K562 (cell line): ENCODE data around the gene COL15A1. TPM values are rescaled to one million over a fixed set of nuclear protein-coding genes. Genes with fewer than 3 reads are reported as not detected.

Experiments used
- BRF1 ChIP-seq: IDR thresholded peaks from 3 replicates; pipeline ENCODE4 v1.6.1; 2011; ENCODE audit warnings: borderline replicate concordance, mild to moderate bottlenecking; ENCODE audit not compliant: insufficient read length; ENCODE audit errors: extremely low read depth
- CREB1 ChIP-seq, 2 experiments: sonication (generic) in 1 of 2; formaldehyde crosslinking in 1 of 2; IDR thresholded peaks; 2 replicates each; pipeline versions ENCODE4 v1.6.1 to v1.8.0; 2012 to 2022; ENCODE audit warnings: inconsistent platforms in 1 of 2, mild to moderate bottlenecking in 1 of 2, missing genetic modification reagents in 1 of 2, moderate library complexity in 1 of 2
- GTF2E2 ChIP-seq: fragments of 200-800 bp; sonication (Bioruptor generic); IDR thresholded peaks from 2 replicates; pipeline ENCODE4 v1.6.1; 2016; ENCODE audit warnings: missing genetic modification characterization, missing compliant biosample characterization
- PHF20 ChIP-seq: fragments of 450-650 bp; IDR thresholded peaks from 2 replicates; pipeline ENCODE4 v1.6.1; 2018; ENCODE audit not compliant: partially characterized antibody
- POLR2B ChIP-seq: fragments of 450-650 bp; IDR thresholded peaks from 2 replicates; pipeline ENCODE4 v1.6.1; 2018; ENCODE audit warnings: low read depth; ENCODE audit not compliant: partially characterized antibody
- PTTG1 ChIP-seq: fragments of 450-650 bp; IDR thresholded peaks from 2 replicates; pipeline ENCODE4 v1.6.1; 2016; ENCODE audit warnings: low read depth, mild to moderate bottlenecking, missing genetic modification characterization, missing compliant biosample characterization
- RAD21 ChIP-seq, 2 experiments: fragments of 250-450 bp in 1 of 2; fragments of 450-650 bp in 1 of 2; sonication (Bioruptor Pico) in 1 of 2; formaldehyde crosslinking in 1 of 2; IDR thresholded peaks in 1 of 2; conservative IDR thresholded peaks in 1 of 2; 2 replicates each; pipeline versions ENCODE4 v1.4.0 to v1.8.0; 2020 to 2022; ENCODE audit warnings: mild to moderate bottlenecking in 2 of 2, moderate library complexity in 1 of 2
- RBM14 ChIP-seq: fragments of 200-400 bp; formaldehyde crosslinking; IDR thresholded peaks from 2 replicates; pipeline ENCODE4 v1.6.1; 2018; ENCODE audit warnings: low read depth, mild to moderate bottlenecking, low read length, moderate library complexity, borderline replicate concordance; ENCODE audit not compliant: insufficient read depth
- U2AF1 ChIP-seq: fragments of 200-400 bp; formaldehyde crosslinking; optimal IDR thresholded peaks from 2 replicates; pipeline ENCODE3; 2017; ENCODE audit warnings: mild to moderate bottlenecking, low read depth, low read length, moderate library complexity
- ZC3H11A ChIP-seq: IDR thresholded peaks from 2 replicates; pipeline ENCODE4 v1.6.1; 2012; ENCODE audit warnings: low read depth, low read length, improper control_type of control experiment
- polyA plus RNA-seq, 8 experiments: library from polyadenylated mRNA; depleted of rRNA in 4 of 8; stranded (reverse) in 5 of 8; unstranded in 3 of 8; fragments of >200 nt; fragmentation: Nextera tagmentation in 2 of 8; fragmentation: Illumina TruSeq in 1 of 8; extraction: Ambion mirVana in 2 of 8; extraction: Trizol in 1 of 8; gene quantifications; 2 replicates each; pipeline versions ENCODE4 v1.2.1 to v1.2.3, GENCODE V29; 2011 to 2014; ENCODE audit warnings: inconsistent platforms in 1 of 8, missing spikeins in 1 of 8
- total RNA-seq, 7 experiments: library from RNA; depleted of rRNA in 6 of 7; stranded (reverse); fragments of >200 nt in 6 of 7; fragmentation: Illumina TruSeq in 2 of 7; extraction: Trizol in 2 of 7; gene quantifications; 2 replicates each; pipeline versions ENCODE4 v1.2.1 to v1.2.3, GENCODE V29; 2011 to 2021; ENCODE audit warnings: low replicate concordance in 1 of 7
- TF ChIP-seq, protein P1 (sequence below): fragments of 200-800 bp; sonication (Bioruptor generic); IDR thresholded peaks from 2 replicates; pipeline ENCODE4 v1.6.1; 2017; ENCODE audit warnings: missing genetic modification characterization, missing compliant biosample characterization
- TF ChIP-seq, protein P2 (sequence below), 2 experiments: fragments of 250-450 bp in 1 of 2; fragments of 450-650 bp in 1 of 2; sonication (Bioruptor Pico) in 1 of 2; IDR thresholded peaks; 2 replicates each; pipeline versions ENCODE4 v1.6.1 to v1.8.0; 2016 to 2021; ENCODE audit warnings: mild to moderate bottlenecking in 2 of 2, moderate library complexity in 2 of 2, missing compliant biosample characterization in 1 of 2, missing genetic modification characterization in 1 of 2

COL15A1 gene
- total and polyA plus RNA-seq, 9 of the 15 experiments (the other 6 are each of a cell fraction or from before 2014, with no cell fraction given): 0.46 to 5.1 (median 2.6) TPM

DNA sequence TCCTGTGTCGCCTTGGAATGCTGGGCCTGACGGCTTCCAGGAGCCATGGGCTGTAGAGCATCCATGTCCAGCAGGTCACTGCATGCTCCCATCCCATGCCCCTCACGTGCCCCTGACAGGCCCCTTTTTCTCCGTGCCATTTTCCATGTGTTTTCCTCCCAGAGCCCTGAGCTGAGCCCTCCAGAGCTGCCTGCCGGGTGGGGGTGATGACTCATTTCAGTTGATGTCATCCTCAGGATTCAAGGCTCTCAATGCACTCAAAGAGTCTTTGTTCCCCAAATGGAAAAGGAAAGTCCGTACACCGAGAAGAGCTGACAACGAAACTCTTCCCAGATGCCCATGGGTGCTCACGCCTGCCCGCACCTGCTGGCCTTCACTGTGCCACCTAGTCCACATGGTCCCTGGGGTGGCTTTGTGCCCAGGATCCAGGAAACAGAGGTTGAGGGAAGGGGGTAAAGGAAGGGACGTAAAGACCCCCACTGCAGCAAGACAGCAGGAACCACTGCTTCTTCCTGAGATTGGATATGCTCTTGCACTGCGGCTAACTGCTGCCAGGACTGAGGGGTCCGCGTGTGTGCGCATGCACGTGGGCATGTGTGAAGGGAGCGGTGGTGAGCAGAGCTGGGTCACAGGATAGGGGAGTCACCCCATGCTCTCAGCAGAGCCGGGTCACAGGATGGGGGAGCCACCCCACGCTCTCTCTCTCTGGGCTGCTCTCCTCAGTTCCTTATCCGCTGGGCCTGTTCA is 27.6 kb downstream of the COL15A1 start (continued):
- TF ChIP-seq, protein P1, sequence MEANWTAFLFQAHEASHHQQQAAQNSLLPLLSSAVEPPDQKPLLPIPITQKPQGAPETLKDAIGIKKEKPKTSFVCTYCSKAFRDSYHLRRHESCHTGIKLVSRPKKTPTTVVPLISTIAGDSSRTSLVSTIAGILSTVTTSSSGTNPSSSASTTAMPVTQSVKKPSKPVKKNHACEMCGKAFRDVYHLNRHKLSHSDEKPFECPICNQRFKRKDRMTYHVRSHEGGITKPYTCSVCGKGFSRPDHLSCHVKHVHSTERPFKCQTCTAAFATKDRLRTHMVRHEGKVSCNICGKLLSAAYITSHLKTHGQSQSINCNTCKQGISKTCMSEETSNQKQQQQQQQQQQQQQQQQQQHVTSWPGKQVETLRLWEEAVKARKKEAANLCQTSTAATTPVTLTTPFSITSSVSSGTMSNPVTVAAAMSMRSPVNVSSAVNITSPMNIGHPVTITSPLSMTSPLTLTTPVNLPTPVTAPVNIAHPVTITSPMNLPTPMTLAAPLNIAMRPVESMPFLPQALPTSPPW: 0 out of 2 replicates have a peak, but pooled peaks have one; percentile 8
- TF ChIP-seq PHF20: no peak
- TF ChIP-seq RAD21 (CRISPR knock-in tag; conservative IDR thresholded peaks at IDR 0.05 in 1 of 2, IDR thresholded peaks at IDR 0.05 in 1 of 2): no peak
- TF ChIP-seq POLR2B: no peak
- TF ChIP-seq CREB1 (IDR thresholded peaks at IDR 0.05): no peak
- TF ChIP-seq CREB1 (CRISPR knock-in tag; IDR thresholded peaks at IDR 0.05): 0 out of 2 replicates have a peak, but pooled peaks have one; percentile 17
- TF ChIP-seq RBM14: no peak
- no peak for TF ChIP-seq U2AF1
- TF ChIP-seq, protein P2, sequence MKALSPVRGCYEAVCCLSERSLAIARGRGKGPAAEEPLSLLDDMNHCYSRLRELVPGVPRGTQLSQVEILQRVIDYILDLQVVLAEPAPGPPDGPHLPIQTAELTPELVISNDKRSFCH (CRISPR knock-in tag; IDR thresholded peaks at IDR 0.05): no peak
- TF ChIP-seq, protein P2 (tag; IDR thresholded peaks at IDR 0.05): peak; percentile 16; the same call in 1 of the 2 replicates
- no peak for TF ChIP-seq BRF1
- TF ChIP-seq GTF2E2 (tag): no peak
- no peak for TF ChIP-seq PTTG1
- no peak for TF ChIP-seq ZC3H11A
